ENCODE measurements around the gene NADK. TPM values are rescaled to one million over a fixed set of nuclear protein-coding genes. Genes with fewer than 3 reads are reported as not detected.

NADK gene
- total and polyA plus RNA-seq, 2 of the 13 experiments (the other 11 are each of a cell fraction or from before 2014, with no cell fraction given) = 56.6 to 60.1 TPM

DNA sequence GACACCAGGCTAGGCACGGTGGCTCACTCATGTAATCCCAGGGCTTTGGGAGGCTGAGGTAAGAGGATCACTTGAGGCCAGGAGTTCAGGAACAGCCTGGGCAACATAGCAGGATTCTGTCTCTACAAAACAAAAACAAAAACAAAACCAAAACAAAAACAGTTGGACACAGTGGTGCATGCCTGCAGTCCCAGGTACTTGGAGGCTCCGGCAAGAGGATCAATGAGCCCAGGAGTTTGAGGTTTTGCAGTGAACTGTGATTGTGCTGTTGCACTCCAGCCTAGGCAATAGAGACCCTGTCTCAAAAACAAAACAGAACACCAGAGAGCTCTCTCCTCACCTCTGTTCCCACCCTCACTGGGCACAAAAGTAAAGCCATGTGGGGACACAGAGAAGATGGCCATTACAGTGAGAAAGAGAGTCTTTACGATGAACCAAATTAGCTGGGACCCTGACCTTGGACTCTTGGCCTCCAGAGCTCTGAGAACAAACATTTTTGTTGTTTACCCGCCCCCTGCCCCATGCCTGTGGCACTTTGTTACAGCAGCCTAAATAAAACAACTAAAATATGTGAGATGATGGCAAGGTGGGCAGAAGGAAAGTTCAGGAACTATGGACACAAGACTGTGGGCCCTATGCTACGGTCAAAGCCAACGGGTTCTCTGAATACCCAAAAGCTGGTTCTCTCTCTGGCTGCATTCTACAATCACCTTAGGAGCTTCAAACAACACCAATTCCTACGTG, 9.8 kb downstream of the NADK start (continued):
- TF ChIP-seq ZNF549 (CRISPR knock-in tag; IDR thresholded peaks at IDR 0.05) (no peak), TCF12 (IDR thresholded peaks at IDR 0.05) (no peak), TCF12 (CRISPR knock-in tag; IDR thresholded peaks at IDR 0.05) (no peak), HDAC6 (IDR thresholded peaks at IDR 0.05; ENCODE audit: low read depth, low read length) (no peak), ZNF547 (CRISPR knock-in tag; IDR thresholded peaks at IDR 0.05) (no peak), NRL (CRISPR knock-in tag; IDR thresholded peaks at IDR 0.05; ENCODE audit: borderline replicate concordance) (no peak), TGIF2 (CRISPR knock-in tag; IDR thresholded peaks at IDR 0.05) (no peak), ZNF264 (CRISPR knock-in tag; IDR thresholded peaks at IDR 0.05) (no peak), ZBTB42 (CRISPR knock-in tag; IDR thresholded peaks at IDR 0.05) (no peak), ZSCAN5A (CRISPR knock-in tag; IDR thresholded peaks at IDR 0.05; ENCODE audit: borderline replicate concordance) (no peak), DZIP1 (CRISPR knock-in tag; IDR thresholded peaks at IDR 0.05) (no peak), FOSL1 (CRISPR knock-in tag; IDR thresholded peaks at IDR 0.05; ENCODE audit: borderline replicate concordance) (no peak), SMYD3 (CRISPR knock-in tag; IDR thresholded peaks at IDR 0.05) (no peak), DNMT3B (CRISPR knock-in tag; conservative IDR thresholded peaks at IDR 0.05) (0 out of 2 replicates have a peak, but pooled peaks have one; percentile 28), ZNF468 (CRISPR knock-in tag; IDR thresholded peaks at IDR 0.05) (no peak), ZBTB34 (CRISPR knock-in tag; IDR thresholded peaks at IDR 0.05) (no peak), ZNF660 (CRISPR knock-in tag; IDR thresholded peaks at IDR 0.05; ENCODE audit: borderline replicate concordance, low read depth) (no peak), DBP (CRISPR knock-in tag; IDR thresholded peaks at IDR 0.05; ENCODE audit: not compliant biosample characterization) (no peak), NR0B2 (CRISPR knock-in tag; IDR thresholded peaks at IDR 0.05) (no peak), TEAD3 (CRISPR knock-in tag; optimal IDR thresholded peaks at IDR 0.05; ENCODE audit: borderline replicate concordance) (peak; percentile 18), ZNF616 (CRISPR knock-in tag; IDR thresholded peaks at IDR 0.05; ENCODE audit: low read depth) (no peak), HIVEP1 (CRISPR knock-in tag; IDR thresholded peaks at IDR 0.05) (no peak), ZSCAN12 (CRISPR knock-in tag; IDR thresholded peaks at IDR 0.05) (no peak), ARNTL (CRISPR knock-in tag; IDR thresholded peaks at IDR 0.05) (no peak)

Measured in HepG2 (cell line).